Nephron (organoid): ENCODE results near the gene AP5S1.

Experiments
- H3K27ac Mint-ChIP-seq, 3 experiments: 2 replicates each; pipeline ENCODE4 v1.8.0; 2020; ENCODE audit warnings: mixed read lengths in 3 of 3, mild to moderate bottlenecking in 2 of 3, moderate library complexity in 1 of 3
- H3K27me3 Mint-ChIP-seq: 2 replicates; pipeline ENCODE4 v1.8.0; 2021; ENCODE audit warnings: low read depth, mild to moderate bottlenecking, moderate library complexity, mixed read lengths
- H3K36me3 Mint-ChIP-seq: 2 replicates; pipeline ENCODE4 v1.8.0; 2020; ENCODE audit warnings: low read depth, mixed read lengths
- H3K4me1 Mint-ChIP-seq: 2 replicates; pipeline ENCODE4 v1.8.0; 2020; ENCODE audit warnings: mixed read lengths
- H3K4me3 Mint-ChIP-seq, 3 experiments: 2 replicates each; pipeline ENCODE4 v1.8.0; 2020; ENCODE audit warnings: mild to moderate bottlenecking in 3 of 3, mixed read lengths in 3 of 3, moderate library complexity in 2 of 3
- H3K9me3 Mint-ChIP-seq: 2 replicates; pipeline ENCODE4 v1.8.0; 2020; ENCODE audit warnings: mixed read lengths
- TF ChIP-seq, protein P1 (sequence below), 3 experiments: fragments of 200-600 bp; sonication (generic); IDR thresholded peaks; one replicate each; pipeline ENCODE4 v1.5.0; 2021; ENCODE audit warnings: antibody characterized with exemption in 3 of 3; ENCODE audit not compliant: unreplicated experiment in 3 of 3

AP5S1 gene

DNA sequence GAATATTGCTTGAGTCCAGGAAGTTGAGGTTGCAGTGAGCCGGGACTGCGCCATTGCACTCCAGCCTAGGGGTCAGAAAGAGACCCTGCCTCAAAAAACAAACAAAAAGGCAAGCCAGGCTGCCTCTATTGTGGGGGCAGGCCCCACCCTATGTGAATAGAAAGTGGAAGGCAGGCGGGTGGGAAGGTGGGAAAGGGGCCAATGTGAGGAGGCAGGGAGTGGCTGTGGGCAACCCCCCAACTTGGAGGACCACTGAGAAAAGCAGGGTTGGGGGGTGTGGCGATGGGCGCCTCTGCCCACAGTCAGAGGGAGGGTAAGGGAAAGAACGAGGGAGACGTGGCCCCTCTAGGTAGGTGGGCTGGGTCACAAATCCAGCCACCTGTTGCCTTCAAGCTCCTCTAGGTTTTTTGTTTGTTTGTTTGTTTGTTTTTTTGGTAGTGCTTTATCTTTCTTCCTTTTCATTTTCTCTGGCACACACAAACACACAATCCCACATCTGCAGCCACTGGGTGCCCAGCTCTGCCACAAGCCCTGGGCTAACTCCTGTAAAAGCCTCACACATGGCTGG, 5.3 kb upstream of the AP5S1 start:
- TF ChIP-seq, protein P1, sequence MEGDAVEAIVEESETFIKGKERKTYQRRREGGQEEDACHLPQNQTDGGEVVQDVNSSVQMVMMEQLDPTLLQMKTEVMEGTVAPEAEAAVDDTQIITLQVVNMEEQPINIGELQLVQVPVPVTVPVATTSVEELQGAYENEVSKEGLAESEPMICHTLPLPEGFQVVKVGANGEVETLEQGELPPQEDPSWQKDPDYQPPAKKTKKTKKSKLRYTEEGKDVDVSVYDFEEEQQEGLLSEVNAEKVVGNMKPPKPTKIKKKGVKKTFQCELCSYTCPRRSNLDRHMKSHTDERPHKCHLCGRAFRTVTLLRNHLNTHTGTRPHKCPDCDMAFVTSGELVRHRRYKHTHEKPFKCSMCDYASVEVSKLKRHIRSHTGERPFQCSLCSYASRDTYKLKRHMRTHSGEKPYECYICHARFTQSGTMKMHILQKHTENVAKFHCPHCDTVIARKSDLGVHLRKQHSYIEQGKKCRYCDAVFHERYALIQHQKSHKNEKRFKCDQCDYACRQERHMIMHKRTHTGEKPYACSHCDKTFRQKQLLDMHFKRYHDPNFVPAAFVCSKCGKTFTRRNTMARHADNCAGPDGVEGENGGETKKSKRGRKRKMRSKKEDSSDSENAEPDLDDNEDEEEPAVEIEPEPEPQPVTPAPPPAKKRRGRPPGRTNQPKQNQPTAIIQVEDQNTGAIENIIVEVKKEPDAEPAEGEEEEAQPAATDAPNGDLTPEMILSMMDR (IDR thresholded peaks at IDR 0.05; ENCODE audit: unreplicated experiment in 3 of 3), result no peak
- peak overlapping the region in 1 of 3 experiments; percentile 47 for H3K27ac Mint-ChIP-seq
- no peaks in the 10 kb centered on the region for H3K36me3 Mint-ChIP-seq
- no peaks in the 10 kb centered on the region for H3K9me3 Mint-ChIP-seq
- no peak overlapping the region for H3K4me3 Mint-ChIP-seq
- H3K27me3 Mint-ChIP-seq, result peaks cover 3% of the 10 kb centered on the region
- H3K4me1 Mint-ChIP-seq, result peaks cover 38% of the 10 kb centered on the region

GRCh38 chr20:3815703-3816315, 4.5 kb upstream of the AP5S1 start:
- Mint-ChIP-seq H3K4me1 (peaks cover 40% of the 10 kb centered on the region), H3K4me3 (no peak overlapping the region), H3K9me3 (no peaks in the 10 kb centered on the region), H3K36me3 (no peaks in the 10 kb centered on the region), H3K27ac (peak overlapping the region in 2 of 3 experiments; percentile 47 to 82), H3K27me3 (peaks cover 3% of the 10 kb centered on the region)
- TF ChIP-seq, protein P1 (IDR thresholded peaks at IDR 0.05; ENCODE audit: unreplicated experiment in 3 of 3), result no peak

DNA sequence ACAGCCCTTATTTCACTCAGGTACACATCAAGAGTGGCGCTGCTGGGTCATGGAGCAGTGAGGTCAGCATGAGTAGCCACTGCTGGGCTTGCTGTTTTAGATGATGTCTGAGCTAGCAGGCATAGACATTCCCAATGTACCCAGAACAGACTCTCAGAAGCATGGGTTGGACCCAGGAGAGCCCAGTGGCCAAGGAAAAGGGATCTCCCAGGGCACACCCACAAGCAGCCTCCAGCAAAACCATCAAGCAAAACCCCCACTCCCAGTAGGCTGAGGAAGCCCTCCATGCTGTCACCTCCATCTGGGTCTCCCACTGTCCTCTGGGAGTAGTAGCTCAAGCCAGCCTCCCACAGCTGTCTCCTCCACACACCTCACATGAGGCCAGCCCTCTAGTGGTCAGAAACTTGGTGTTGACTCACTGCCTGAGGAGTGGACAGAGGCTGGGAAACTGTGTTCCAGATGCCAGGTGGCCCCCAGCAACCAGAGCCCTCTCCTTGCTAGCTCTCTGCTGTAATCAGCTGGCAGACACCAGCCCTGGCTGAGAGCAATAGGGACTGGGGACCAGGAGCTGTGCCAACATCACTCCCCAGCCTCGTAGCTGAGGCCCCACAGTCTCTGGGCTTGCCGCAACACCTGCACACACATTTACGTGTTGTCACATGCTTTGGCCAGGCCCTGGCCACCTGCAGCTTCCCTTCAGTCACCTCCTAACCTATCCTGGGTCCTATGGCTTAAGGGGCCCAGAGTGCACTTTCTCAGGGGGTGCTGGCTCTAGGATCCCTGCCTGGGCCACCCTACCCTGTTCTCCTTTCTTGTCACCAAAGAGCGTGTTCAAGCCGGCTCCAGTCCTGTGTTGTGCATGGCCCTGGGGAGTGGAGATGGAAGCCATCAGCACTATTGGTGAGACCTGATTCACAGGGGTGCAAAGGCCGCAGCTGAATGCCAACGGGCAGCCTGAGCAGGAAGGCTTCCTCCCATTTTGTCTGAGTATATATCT, 1.9 kb upstream of the AP5S1 start:
- Mint-ChIP-seq H3K27ac (peak overlapping the region; percentile 86 to 100 (median 100)), H3K36me3 (peaks cover 11% of the 10 kb centered on the region), H3K9me3 (no peaks in the 10 kb centered on the region), H3K4me1 (peaks cover 23% of the 10 kb centered on the region), H3K4me3 (peak overlapping the region; percentile 61 to 77 (median 63)), H3K27me3 (peaks cover 3% of the 10 kb centered on the region)
- TF ChIP-seq, protein P1 (IDR thresholded peaks at IDR 0.05; ENCODE audit: unreplicated experiment in 3 of 3), result peak; percentile 55 to 69 (median 63)

GRCh38 chr20:3819411-3820047, 818 bp upstream of the AP5S1 start:
- Mint-ChIP-seq H3K36me3 (peaks cover 11% of the 10 kb centered on the region), H3K4me3 (peak overlapping the region; percentile 80 to 83 (median 80)), H3K4me1 (peaks cover 22% of the 10 kb centered on the region), H3K27ac (peak overlapping the region; percentile 100), H3K27me3 (peaks cover 3% of the 10 kb centered on the region), H3K9me3 (no peaks in the 10 kb centered on the region)
- TF ChIP-seq, protein P1 (IDR thresholded peaks at IDR 0.05; ENCODE audit: unreplicated experiment in 3 of 3), result no peak

- peaks cover 3% of the 10 kb centered on the region for H3K27me3 Mint-ChIP-seq
- TF ChIP-seq, protein P1 (IDR thresholded peaks at IDR 0.05; ENCODE audit: unreplicated experiment in 3 of 3), result no peak
- peaks cover 11% of the 10 kb centered on the region for H3K36me3 Mint-ChIP-seq
- H3K4me3 Mint-ChIP-seq, result peak overlapping the region; percentile 83 to 92 (median 88)
- peaks cover 22% of the 10 kb centered on the region for H3K4me1 Mint-ChIP-seq
- no peaks in the 10 kb centered on the region for H3K9me3 Mint-ChIP-seq
- peak overlapping the region; percentile 100 for H3K27ac Mint-ChIP-seq
Observed at GRCh38 chr20:3820901-3821727, 767 bp downstream of the AP5S1 start.
